GM19023 (cell line): ENCODE data around the gene DMTF1.
"Not testable (repeated sequence)": the region's sequence is repeated elsewhere in the genome, so short reads cannot be mapped to it uniquely, and the experiment has no call there.

Source experiments
- ATAC-seq: cut with Tn5 transposase; IDR thresholded peaks from one replicate; pipeline ENCODE4 v1.9.1; 2021; ENCODE audit warnings: mild to moderate bottlenecking, moderate library complexity; ENCODE audit not compliant: unreplicated experiment

Gene DMTF1

DNA sequence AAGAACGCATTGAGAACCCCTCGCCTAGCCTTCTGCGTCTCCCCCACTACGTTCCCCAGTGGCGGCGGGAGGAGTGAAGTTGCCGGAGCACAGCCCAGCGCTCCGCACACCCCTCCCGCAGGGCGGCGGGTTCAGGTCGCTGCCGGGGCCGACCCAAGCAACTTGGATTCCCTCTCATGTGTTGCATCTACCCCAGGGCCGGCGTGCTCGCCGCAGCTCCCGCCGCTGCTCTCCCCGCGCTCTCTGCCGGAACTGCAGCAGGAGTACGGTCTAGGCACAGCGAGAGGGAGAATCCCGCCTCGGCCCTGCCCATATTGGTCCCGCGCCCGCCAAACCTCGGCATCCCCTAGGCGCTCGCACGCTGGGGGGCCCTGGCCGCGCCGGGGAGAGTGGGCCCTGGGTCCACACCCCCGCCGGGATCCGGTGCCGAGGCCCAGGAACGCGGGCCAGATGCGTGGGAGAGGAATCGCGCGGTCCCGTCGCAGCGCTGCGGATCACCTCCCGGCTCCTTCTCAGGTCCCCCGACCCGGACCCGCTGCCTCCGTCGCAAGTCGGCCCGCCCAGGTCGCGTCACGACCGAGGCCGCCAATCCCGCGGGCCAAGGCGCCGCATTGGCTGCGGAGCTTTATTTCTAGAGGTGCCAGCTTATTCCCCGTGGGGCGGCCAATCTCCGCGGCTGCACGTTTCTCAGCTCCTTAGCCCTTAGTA is 67.9 kb downstream of the DMTF1 start:
- ATAC-seq: peak; percentile 43

DNA sequence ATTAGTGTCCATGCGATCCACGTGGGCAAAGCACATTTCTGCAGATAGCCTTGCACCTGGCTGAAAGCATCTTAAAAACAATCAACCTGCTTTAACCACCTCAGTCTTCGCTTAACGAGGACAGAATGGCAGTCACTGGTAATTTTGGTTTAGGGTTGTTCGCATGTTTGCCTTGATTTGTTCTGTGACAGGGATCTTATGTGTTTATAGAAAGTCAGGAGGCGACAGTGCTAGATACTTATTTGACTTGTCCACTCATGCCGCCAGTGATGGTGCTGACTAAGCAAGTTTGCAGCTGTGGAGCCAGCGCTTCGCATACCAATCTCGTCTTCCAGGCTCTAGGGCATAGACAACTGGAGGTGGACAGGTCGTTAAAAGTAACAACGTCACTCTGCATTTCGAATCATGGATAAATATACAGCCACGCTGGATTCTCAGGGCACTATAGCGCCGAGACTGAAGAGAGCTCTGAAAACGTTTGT is 68.5 kb downstream of the DMTF1 start:
- no peak for ATAC-seq

DNA sequence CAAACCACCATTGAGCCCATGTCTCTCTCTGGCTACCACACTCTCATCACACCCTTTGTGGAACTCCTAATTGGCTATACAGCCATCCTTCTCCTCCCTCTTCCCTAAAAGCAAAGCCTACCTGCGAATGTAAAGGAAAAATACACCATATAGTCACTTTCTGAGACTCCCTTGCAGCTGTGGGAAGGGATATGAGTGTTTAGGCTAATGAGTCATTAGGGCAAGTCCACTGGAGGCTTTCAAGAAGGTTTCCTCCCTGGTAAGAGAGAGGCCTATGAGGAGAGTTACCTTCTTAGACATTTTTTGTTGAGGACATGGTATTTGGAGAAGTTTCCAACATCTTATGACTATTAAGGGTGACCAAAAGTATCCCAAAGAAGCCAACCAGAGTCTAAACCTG is 71.4 kb downstream of the DMTF1 start:
- ATAC-seq: no peak

DNA sequence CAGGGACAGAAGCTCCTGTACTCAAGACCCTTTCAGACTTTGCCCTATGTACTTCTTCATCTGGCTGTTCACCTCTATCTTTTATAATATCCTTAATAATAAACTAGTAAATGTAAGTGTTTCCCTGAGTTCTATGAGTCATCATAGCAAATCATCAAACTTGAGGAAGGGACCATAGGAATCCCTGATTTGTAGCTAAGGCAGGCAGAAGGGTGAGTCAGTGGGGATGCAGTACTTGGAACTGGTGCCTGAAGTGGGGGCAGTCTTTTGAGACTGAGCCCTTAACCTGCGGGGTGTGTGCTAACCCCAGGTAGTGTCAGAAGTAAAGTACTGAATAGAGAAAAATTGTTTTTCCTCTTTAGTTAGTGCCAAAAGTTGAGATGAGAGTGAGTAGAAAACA is 73.4 kb downstream of the DMTF1 start:
- no peak for ATAC-seq

DNA sequence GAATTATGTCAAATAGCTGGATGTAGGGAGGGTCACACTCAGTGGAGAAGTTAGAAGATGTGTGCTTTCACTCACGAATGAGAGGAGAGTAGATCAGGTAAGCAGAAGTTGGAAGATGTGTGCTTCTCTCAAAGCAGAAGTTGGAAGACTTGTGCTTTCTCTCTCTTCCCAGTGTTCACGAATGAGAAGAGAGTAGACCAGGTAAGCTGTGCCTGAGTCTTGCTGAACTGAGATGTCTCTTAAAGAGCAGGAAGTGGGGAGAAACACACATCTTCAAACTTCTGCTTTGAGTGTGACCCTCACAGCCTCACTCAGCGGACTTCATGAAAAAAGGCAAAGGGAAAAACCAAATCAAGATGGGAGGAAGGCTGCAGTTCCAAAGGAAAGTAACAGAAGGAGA is 74.2 kb downstream of the DMTF1 start:
- ATAC-seq: no peak

DNA sequence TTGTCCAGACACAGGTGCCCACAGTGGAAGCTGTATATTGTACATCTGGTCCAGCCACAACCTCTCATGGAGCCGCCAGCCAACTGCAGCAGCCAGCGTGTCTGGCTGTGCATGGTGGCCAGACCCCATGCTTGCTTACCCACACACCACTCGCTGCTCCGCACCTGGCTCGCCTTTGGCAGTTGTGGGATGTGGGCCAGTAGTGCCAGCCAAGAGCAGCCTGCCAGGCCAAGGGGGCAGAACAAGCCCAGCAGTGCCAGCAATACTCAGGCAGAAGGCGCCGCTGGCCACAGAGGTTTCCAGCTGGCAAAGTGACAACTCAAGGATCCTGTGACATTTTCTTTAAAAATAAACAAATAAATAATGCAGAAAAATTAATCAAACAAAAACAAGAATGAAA is 79.0 kb downstream of the DMTF1 start:
- ATAC-seq: no peak

DNA sequence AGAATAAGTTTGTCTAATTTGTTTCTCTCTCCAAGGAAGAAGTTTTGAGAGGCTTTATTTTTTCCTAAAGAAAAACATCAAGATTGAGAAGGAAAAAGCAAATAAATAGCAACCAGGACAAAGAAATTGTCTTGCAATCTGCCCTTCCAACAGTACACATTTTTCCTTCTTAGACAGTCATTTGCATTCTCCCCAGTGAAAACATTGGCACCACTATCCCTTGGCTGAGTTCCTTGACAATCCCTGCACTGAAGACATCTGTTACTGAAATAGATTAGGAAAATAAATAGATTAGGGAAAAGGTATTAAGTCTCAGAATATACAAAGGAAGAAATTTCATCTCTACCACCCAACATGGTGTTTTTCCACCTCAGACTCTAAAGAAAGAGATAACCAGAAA is 79.5 kb downstream of the DMTF1 start:
- no peak for ATAC-seq

DNA sequence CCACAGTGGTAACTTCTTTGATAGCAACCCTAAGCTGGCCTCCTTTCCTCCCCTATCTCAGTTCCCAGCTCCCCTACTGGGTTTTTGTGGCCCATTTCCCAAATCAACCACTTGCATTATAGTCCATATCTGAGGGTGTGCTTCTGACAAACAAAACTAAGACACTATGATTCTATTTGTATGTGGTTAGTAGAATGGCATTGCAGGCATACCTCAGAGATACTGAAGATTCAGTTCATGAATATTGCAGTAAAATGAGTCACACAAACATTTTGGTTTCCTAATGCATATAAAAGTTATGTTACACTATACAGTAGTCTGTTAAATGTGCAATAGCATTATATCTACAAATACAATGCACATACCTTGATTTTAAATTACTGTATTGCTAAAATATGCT is 82.7 kb downstream of the DMTF1 start:
- no peak for ATAC-seq

DNA sequence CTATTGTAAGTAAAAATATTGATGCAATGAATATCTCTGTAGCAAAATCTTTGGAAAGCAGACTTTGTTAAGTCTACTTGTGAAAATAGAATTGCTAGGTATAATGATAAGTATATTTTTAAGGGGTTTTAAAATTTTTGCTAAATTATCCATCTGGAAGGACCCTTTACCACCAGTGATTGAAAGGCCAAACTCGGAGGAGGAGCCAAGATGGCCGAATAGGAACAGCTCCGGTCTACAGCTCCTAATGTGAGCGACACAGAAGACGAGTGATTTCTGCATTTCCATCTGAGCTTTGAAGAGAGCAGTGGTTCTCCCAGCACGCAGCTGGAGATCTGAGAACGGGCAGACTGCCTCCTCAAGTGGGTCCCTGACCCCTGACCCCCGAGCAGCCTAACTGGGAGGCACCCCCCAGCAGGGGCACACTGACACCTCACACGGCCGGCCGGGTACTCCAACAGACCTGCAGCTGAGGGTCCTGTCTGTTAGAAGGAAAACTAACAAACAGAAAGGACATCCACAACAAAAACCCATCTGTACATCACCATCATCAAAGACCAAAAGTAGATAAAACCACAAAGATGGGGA is 86.3 kb downstream of the DMTF1 start:
- ATAC-seq: not testable (repeated sequence)

DNA sequence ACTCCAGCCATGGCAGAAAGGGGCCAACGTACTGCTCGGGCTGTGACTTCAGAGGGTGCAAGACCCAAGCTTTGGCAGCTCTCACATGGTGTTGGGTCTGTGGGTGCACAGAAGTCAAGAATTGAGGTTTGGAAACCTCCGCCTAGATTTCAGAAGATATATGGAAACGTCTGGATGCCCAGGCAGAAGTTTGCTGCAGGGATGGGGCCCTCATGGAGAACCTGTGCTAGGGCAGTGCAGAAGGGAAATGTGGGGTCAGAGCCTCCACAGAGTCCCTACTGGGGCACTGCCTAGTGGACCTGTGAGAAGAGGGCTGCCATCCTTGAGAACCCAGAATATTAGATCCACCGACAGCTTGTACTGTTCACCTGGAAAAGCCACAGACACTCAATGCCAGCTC is 93.4 kb downstream of the DMTF1 start:
- ATAC-seq: not testable (repeated sequence)
